Fibroblast of peridontal ligament (primary cell): ENCODE results near the gene SRRM4.
"Not testable (repeated sequence)": the region's sequence is repeated elsewhere in the genome, so short reads cannot be mapped to it uniquely, and the experiment has no call there.

ENCODE experiments used
- DNase-seq: peaks from one replicate; pipeline ENCODE4 v3.0.0-alpha.2; 2010; ENCODE audit errors: extremely low read depth

The SRRM4 gene

GRCh38 chr12:119008691-119009221 is 27.4 kb downstream of the SRRM4 start:
- DNase-seq = no peak

GRCh38 chr12:119011231-119011630 is 29.9 kb downstream of the SRRM4 start:
- DNase-seq = no peak

GRCh38 chr12:119012179-119012578 is 30.8 kb downstream of the SRRM4 start:
- no peak for DNase-seq

GRCh38 chr12:119013023-119013422 is 31.7 kb downstream of the SRRM4 start:
- no peak for DNase-seq

- no peak for DNase-seq
Measured at GRCh38 chr12:119014368-119014767, 33.0 kb downstream of the SRRM4 start.

- DNase-seq = no peak
Measured at GRCh38 chr12:119016715-119017114, 35.4 kb downstream of the SRRM4 start.

GRCh38 chr12:119019166-119019565 is 37.8 kb downstream of the SRRM4 start:
- no peak for DNase-seq

GRCh38 chr12:119020406-119021360 is 39.3 kb downstream of the SRRM4 start:
- no peak for DNase-seq

GRCh38 chr12:119024356-119024755 is 43.0 kb downstream of the SRRM4 start:
- DNase-seq = no peak

GRCh38 chr12:119025786-119026185 is 44.4 kb downstream of the SRRM4 start:
- no peak for DNase-seq

- not testable (repeated sequence) for DNase-seq
Measured at GRCh38 chr12:119033332-119033731, 52.0 kb downstream of the SRRM4 start.

- no peak for DNase-seq
Measured at GRCh38 chr12:119036878-119037825, 55.8 kb downstream of the SRRM4 start.

GRCh38 chr12:119044094-119044493 is 62.8 kb downstream of the SRRM4 start:
- DNase-seq = no peak

- no peak for DNase-seq
Measured at GRCh38 chr12:119047641-119048040, 66.3 kb downstream of the SRRM4 start.

- no peak for DNase-seq
Measured at GRCh38 chr12:119050663-119051062, 69.3 kb downstream of the SRRM4 start.

- no peak for DNase-seq
Measured at GRCh38 chr12:119051474-119051873, 70.1 kb downstream of the SRRM4 start.

GRCh38 chr12:119052001-119052400 is 70.7 kb downstream of the SRRM4 start:
- no peak for DNase-seq

- no peak for DNase-seq
Measured at GRCh38 chr12:119055977-119056376, 74.6 kb downstream of the SRRM4 start.

- DNase-seq = peak; percentile 5
Measured at GRCh38 chr12:119060847-119061796, 79.8 kb downstream of the SRRM4 start.

- DNase-seq = no peak
Measured at GRCh38 chr12:119068129-119068856, 87.0 kb downstream of the SRRM4 start.
